Kidney (tissue), 14 donors: ENCODE measurements around the gene DPYSL4. TPM values are rescaled to one million over a fixed set of nuclear protein-coding genes. Genes with fewer than 3 reads are reported as not detected.
A peak's percentile ranks its signal among the peaks of the same experiment; 100 is the strongest.

Source experiments
- DNase-seq, 5 donors: peaks; one replicate each; pipeline ENCODE4 v3.0.0-alpha.2; 2013 to 2020
- FAIRE-seq: peaks from 2 replicates; lab custom pipeline; 2012; peaks lifted over from hg19 to GRCh38; lab: Jason Lieb, UNC
- H3K27ac ChIP-seq, 2 donors: one replicate each; pipeline ENCODE4 v1.7.0; 2013; ENCODE audit warnings: low read depth in 2 of 2, low read length in 2 of 2, inconsistent platforms in 1 of 2
- H3K27me3 ChIP-seq: one replicate; pipeline ENCODE4 v1.7.1; 2013; ENCODE audit warnings: low read length, inconsistent platforms; ENCODE audit not compliant: control insufficient read depth, insufficient read depth
- H3K36me3 ChIP-seq, 3 donors: one replicate each; pipeline versions ENCODE4 v1.7.0 to v1.7.1; 2013; ENCODE audit warnings: low read length in 3 of 3, control low read depth in 1 of 3, inconsistent platforms in 1 of 3; ENCODE audit not compliant: insufficient read depth in 3 of 3, control insufficient read depth in 2 of 3
- H3K4me1 ChIP-seq, 3 donors: one replicate each; pipeline versions ENCODE4 v1.7.0 to v1.7.1; 2013; ENCODE audit warnings: low read length in 3 of 3, inconsistent platforms in 1 of 3, low read depth in 1 of 3; ENCODE audit not compliant: control insufficient read depth in 2 of 3, insufficient read depth in 2 of 3
- H3K4me3 ChIP-seq, 3 donors: one replicate each; pipeline versions ENCODE4 v1.7.0 to v1.8.1; 2013; ENCODE audit warnings: low read length in 3 of 3, control low read depth in 1 of 3, inconsistent platforms in 1 of 3
- H3K9ac ChIP-seq, 3 donors: one replicate each; pipeline versions ENCODE4 v1.7.0 to v1.7.1; 2013; ENCODE audit warnings: low read length in 3 of 3, control low read depth in 1 of 3, inconsistent platforms in 1 of 3
- H3K9me3 ChIP-seq, 3 donors: one replicate each; pipeline versions ENCODE4 v1.7.0 to v1.7.1; 2013; ENCODE audit warnings: low read length in 3 of 3, control low read depth in 1 of 3, inconsistent platforms in 1 of 3; ENCODE audit not compliant: control insufficient read depth in 2 of 3, insufficient read depth in 1 of 3
- CTCF ChIP-seq: IDR thresholded peaks from 3 replicates; pipeline ENCODE4 v1.5.1; 2012; ENCODE audit warnings: mild to moderate bottlenecking, moderate library complexity, borderline replicate concordance; ENCODE audit not compliant: insufficient read depth; ENCODE audit errors: extremely low read depth
- intact Hi-C: fragments of 100-400 bp; cut with DNase I; formaldehyde crosslinking; loops from one replicate; pipeline ENCODE4 v1.11.1; 2022
- polyA plus RNA-seq: library from polyadenylated mRNA; stranded (reverse); fragments of 350-450 nt; fragmentation: Illumina TruSeq; extraction: RNeasy Lipid Tissue Mini Kit (QIAGEN cat#74804); gene quantifications from one replicate; pipeline ENCODE4 v1.2.3, GENCODE V29; 2014; ENCODE audit warnings: low read depth, low replicate concordance; ENCODE audit not compliant: insufficient read depth
- total RNA-seq: library from RNA; stranded (reverse); fragmentation: NEBNext Ultra II Directional; extraction: Animal tissue kit (Norgen Biotek cat#: 25700); gene quantifications from one replicate; pipeline ENCODE4 v1.2.1, GENCODE V29; 2021
- donor health status: control.
- donor health status: control.
- donor health status: control.
- donor health status: control.
- donor health status: control.
- donor health status: DM: yes; HTN: yes; CAD: no.
- donor health status: Normal renal cell carcinoma (clear cell type).

DPYSL4 gene
- total and polyA plus RNA-seq, 2 donors from 2014 or later: 0.60 TPM; not detected in 1

- DNase-seq (no peak), FAIRE-seq (no peak)
- intact Hi-C loops: no loop called here
- H3K4me3 ChIP-seq: no peak overlapping the region
- no peaks in the 10 kb centered on the region for H3K9me3 ChIP-seq
- H3K9ac ChIP-seq: no peak overlapping the region
- H3K36me3 ChIP-seq: no peaks in the 10 kb centered on the region
- TF ChIP-seq CTCF: no peak
- H3K27ac ChIP-seq: no peak overlapping the region
- H3K4me1 ChIP-seq: peaks cover 0 to 2% (median 0%) of the 10 kb centered on the region in 3 donors
- H3K27me3 ChIP-seq: no peaks in the 10 kb centered on the region
Measured at GRCh38 chr10:132174237-132174636, 12.5 kb upstream of the DPYSL4 start.

GRCh38 chr10:132175408-132175807 is 11.3 kb upstream of the DPYSL4 start:
- H3K9ac ChIP-seq: no peak overlapping the region
- no peaks in the 10 kb centered on the region for H3K9me3 ChIP-seq
- no peak for TF ChIP-seq CTCF
- peaks cover 0 to 2% (median 0%) of the 10 kb centered on the region in 3 donors for H3K4me1 ChIP-seq
- no peak for FAIRE-seq
- intact Hi-C loops: no loop called here
- H3K27ac ChIP-seq: no peak overlapping the region
- no peaks in the 10 kb centered on the region for H3K27me3 ChIP-seq
- no peaks in the 10 kb centered on the region for H3K36me3 ChIP-seq
- H3K4me3 ChIP-seq: no peak overlapping the region
- DNase-seq: peak in 4 of 5 donors; percentile 28 to 53 (median 38)

GRCh38 chr10:132175907-132176581 is 10.7 kb upstream of the DPYSL4 start:
- Histone ChIP-seq H3K27ac (no peak overlapping the region), H3K4me3 (no peak overlapping the region), H3K9me3 (peaks cover 0 to 1% (median 0%) of the 10 kb centered on the region in 3 donors), H3K27me3 (no peaks in the 10 kb centered on the region), H3K9ac (no peak overlapping the region), H3K4me1 (peaks cover 0 to 2% (median 0%) of the 10 kb centered on the region in 3 donors), H3K36me3 (no peaks in the 10 kb centered on the region)
- FAIRE-seq: no peak
- DNase-seq: peak in 4 of 5 donors; percentile 35 to 67 (median 48)
- intact Hi-C loops: no loop called here
- TF ChIP-seq CTCF: no peak
